A673 (cell line): ENCODE measurements around the gene IL26.

Experiments
- CTCF ChIP-seq: fragments of 300-800, 200-600 bp; sonication (generic); conservative IDR thresholded peaks from 2 replicates; pipeline ENCODE4 v1.5.1; 2017; ENCODE audit warnings: low read depth, mild to moderate bottlenecking, antibody characterized with exemption, low read length, moderate library complexity, mixed read lengths
- EZH2 ChIP-seq: fragments of 200-600 bp; sonication (generic); IDR thresholded peaks from 2 replicates; pipeline ENCODE4 v1.6.1; 2017; ENCODE audit warnings: borderline replicate concordance, low read depth, mild to moderate bottlenecking, mixed read lengths, antibody characterized with exemption, low read length; ENCODE audit not compliant: poor library complexity, severe bottlenecking

- TF ChIP-seq CTCF (no peak), EZH2 (no peak)
Observed at GRCh38 chr12:68169213-68169889, 56.3 kb downstream of the IL26 start.
